Measurements from ENCODE around the gene ATP2A3.

ATP2A3 gene

DNA sequence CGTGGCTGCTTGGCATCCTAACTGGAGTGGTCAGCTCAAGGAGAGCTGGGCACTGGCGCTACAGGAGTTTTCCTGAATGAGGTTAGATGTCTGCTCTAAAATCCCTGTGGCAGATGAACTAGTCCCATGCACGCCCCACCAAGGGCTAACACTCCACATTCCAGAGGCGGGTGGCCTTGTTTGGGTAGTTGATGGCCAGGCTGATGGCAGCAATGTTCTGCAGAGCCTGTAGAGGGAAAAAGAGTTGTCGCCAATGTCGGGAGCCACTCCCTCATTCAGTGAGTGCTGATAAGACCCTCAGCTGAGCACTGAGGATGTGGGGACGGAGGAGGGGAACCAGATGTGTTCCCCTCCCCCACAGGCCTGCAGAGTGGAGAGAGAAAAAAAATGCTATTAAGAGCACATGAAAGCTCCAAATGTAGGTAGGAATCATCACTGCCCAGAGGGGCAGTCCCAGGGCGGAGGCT is 42.5 kb upstream of the ATP2A3 start:
- H3K27me3 ChIP-seq (replicated peaks in 2 of 5; ENCODE audit: control insufficient read depth in 4 of 5, insufficient read depth in 5 of 5, low read length in 4 of 5) = no peaks in the 10 kb centered on the region
- H3K27ac ChIP-seq (ENCODE audit: insufficient read depth in 1 of 2, low read depth in 1 of 2, low read length in 2 of 2, poor library complexity in 1 of 2, severe bottlenecking in 2 of 2) = no peak overlapping the region
- POLR2A ChIA-PET = interaction anchor here (0.5 to 2.0 kb wide), 6 partner anchors 42 to 101 kb away, joined by 3 to 8 read pairs (median 4); partner anchors contain the start of gene P2RX1
- H3K4me1 ChIP-seq (ENCODE audit: control extremely low read depth in 1 of 4, control insufficient read depth in 4 of 4, insufficient read depth in 4 of 4, low read length in 3 of 4) = peaks cover 0 to 48% (median 33%) of the 10 kb centered on the region in 4 experiments
- CTCF ChIA-PET = interaction anchor here (0.8 to 9.1 kb wide), 15 partner anchors 10 to 163 kb away, joined by 3 to 89 read pairs (median 6); partner anchors contain the start of genes ATP2A3 and P2RX1
- DNase-seq = peak; percentile 53 to 86 (median 83)
- WGBS (ENCODE audit: insufficient coverage) = 59% methylated on average over 3 of the region's 8 CpGs
- no peak overlapping the region for H3K4me3 ChIP-seq (ENCODE audit: control insufficient read depth in 1 of 7, extremely low read depth in 1 of 7, insufficient read depth in 4 of 7, low read depth in 2 of 7, low read length in 6 of 7)
- peaks cover 5 to 54% (median 34%) of the 10 kb centered on the region in 4 experiments for H3K36me3 ChIP-seq (ENCODE audit: control insufficient read depth in 4 of 4, insufficient read depth in 4 of 4, low read length in 3 of 4)
- H3K9me3 ChIP-seq (ENCODE audit: control extremely low read depth in 1 of 5, control insufficient read depth in 4 of 5, insufficient read depth in 2 of 5, low read depth in 1 of 5, low read length in 4 of 5) = no peaks in the 10 kb centered on the region

DNA sequence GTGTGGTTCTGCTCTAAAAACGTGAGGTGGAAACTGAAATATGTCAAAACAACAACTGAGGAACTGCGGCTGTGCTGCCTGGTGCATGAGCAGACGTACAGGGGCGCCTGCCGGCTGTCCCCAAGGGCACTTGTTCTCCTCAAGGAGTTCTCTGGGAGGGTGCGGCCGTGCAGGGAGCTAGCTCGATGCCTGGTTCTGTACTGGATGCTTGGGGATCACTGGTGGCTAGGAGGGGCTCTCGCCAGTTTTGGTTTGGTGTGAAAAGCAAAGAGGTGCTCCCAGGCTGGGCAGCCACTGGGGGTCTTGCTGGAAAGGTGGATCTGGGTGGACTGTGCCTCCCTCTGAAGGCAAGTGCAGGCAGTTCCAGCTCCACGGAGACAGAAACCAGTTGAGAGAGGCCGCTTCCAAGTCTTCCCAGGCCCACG is 41.9 kb upstream of the ATP2A3 start:
- Histone ChIP-seq H3K27ac (ENCODE audit: insufficient read depth in 1 of 2, low read depth in 1 of 2, low read length in 2 of 2, poor library complexity in 1 of 2, severe bottlenecking in 2 of 2) (no peak overlapping the region), H3K4me1 (ENCODE audit: control extremely low read depth in 1 of 4, control insufficient read depth in 4 of 4, insufficient read depth in 4 of 4, low read length in 3 of 4) (peaks cover 0 to 50% (median 35%) of the 10 kb centered on the region in 4 experiments), H3K36me3 (ENCODE audit: control insufficient read depth in 4 of 4, insufficient read depth in 4 of 4, low read length in 3 of 4) (peaks cover 4 to 52% (median 31%) of the 10 kb centered on the region in 4 experiments), H3K9me3 (ENCODE audit: control extremely low read depth in 1 of 5, control insufficient read depth in 4 of 5, insufficient read depth in 2 of 5, low read depth in 1 of 5, low read length in 4 of 5) (no peaks in the 10 kb centered on the region), H3K27me3 (replicated peaks in 2 of 5; ENCODE audit: control insufficient read depth in 4 of 5, insufficient read depth in 5 of 5, low read length in 4 of 5) (no peaks in the 10 kb centered on the region), H3K4me3 (ENCODE audit: control insufficient read depth in 1 of 7, extremely low read depth in 1 of 7, insufficient read depth in 4 of 7, low read depth in 2 of 7, low read length in 6 of 7) (no peak overlapping the region)
- WGBS (ENCODE audit: insufficient coverage) = 98% methylated on average over 10 of the region's 12 CpGs
- DNase-seq = no peak
- ChIA-PET POLR2A (interaction anchor here (1.2 to 2.0 kb wide), 4 partner anchors 41 to 101 kb away, joined by 4 to 8 read pairs (median 4); partner anchors contain the start of gene P2RX1), CTCF (interaction anchor here (0.8 to 9.1 kb wide), 14 partner anchors 11 to 162 kb away, joined by 3 to 89 read pairs (median 6); partner anchors contain the start of gene ATP2A3)

DNA sequence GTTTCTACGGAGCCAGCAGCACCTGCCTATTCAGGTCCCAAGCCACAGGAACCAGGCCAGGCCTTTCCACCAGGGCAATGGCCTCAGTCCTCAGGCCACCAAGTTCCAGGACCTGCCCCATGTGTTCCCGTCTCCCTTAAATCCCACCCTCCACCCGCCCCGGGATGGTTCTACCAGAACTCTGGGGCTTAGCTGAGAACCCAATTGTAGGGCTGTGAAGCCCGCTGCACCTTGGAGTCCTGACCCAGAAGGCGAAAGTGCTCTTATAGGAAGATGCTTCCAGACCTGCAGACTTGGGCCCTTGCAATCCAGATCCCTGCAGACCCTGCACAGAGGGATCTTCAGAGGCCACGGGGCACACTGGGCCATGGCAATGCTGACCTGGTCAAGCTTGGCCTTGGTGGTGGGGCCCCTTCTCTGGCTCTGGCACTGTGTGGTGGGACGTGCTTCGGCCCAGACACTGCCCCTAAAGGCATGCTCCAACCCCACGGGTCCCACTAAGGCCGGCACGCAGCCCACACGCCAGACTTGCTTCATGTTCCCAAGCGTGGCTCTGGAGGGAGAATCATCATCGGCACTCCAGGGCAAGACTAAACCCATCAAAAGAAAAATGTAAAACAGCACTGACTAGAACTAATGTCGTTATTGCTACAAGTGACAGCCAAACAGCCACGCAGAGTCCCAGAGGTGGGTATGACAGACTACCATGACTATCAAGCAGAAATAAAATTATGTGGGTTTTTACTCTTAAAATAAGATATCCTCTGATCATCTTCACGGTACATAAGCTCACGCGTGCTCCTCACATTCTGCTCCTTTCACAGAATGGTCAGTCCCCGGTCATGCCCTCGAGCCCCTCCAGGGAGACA is 41.3 kb upstream of the ATP2A3 start:
- no peaks in the 10 kb centered on the region for H3K27me3 ChIP-seq (replicated peaks in 2 of 5; ENCODE audit: control insufficient read depth in 4 of 5, insufficient read depth in 5 of 5, low read length in 4 of 5)
- CTCF ChIA-PET = interaction anchor here (0.8 to 9.1 kb wide), 17 partner anchors 11 to 93 kb away, joined by 3 to 89 read pairs (median 5); partner anchors contain the start of gene ATP2A3
- DNase-seq = no peak
- POLR2A ChIA-PET = interaction anchor here (1.2 to 2.0 kb wide), 4 partner anchors 41 to 100 kb away, joined by 4 to 8 read pairs (median 4); partner anchors contain the start of gene P2RX1
- 94% methylated on average over 17 of the region's 22 CpGs for WGBS (ENCODE audit: insufficient coverage)
- H3K9me3 ChIP-seq (ENCODE audit: control extremely low read depth in 1 of 5, control insufficient read depth in 4 of 5, insufficient read depth in 2 of 5, low read depth in 1 of 5, low read length in 4 of 5) = no peaks in the 10 kb centered on the region
- no peak overlapping the region for H3K4me3 ChIP-seq (ENCODE audit: control insufficient read depth in 1 of 7, extremely low read depth in 1 of 7, insufficient read depth in 4 of 7, low read depth in 2 of 7, low read length in 6 of 7)
- no peak overlapping the region for H3K27ac ChIP-seq (ENCODE audit: insufficient read depth in 1 of 2, low read depth in 1 of 2, low read length in 2 of 2, poor library complexity in 1 of 2, severe bottlenecking in 2 of 2)
- H3K4me1 ChIP-seq (ENCODE audit: control extremely low read depth in 1 of 4, control insufficient read depth in 4 of 4, insufficient read depth in 4 of 4, low read length in 3 of 4) = peaks cover 0 to 50% (median 35%) of the 10 kb centered on the region in 4 experiments
- H3K36me3 ChIP-seq (ENCODE audit: control insufficient read depth in 4 of 4, insufficient read depth in 4 of 4, low read length in 3 of 4) = peaks cover 4 to 52% (median 28%) of the 10 kb centered on the region in 4 experiments

DNA sequence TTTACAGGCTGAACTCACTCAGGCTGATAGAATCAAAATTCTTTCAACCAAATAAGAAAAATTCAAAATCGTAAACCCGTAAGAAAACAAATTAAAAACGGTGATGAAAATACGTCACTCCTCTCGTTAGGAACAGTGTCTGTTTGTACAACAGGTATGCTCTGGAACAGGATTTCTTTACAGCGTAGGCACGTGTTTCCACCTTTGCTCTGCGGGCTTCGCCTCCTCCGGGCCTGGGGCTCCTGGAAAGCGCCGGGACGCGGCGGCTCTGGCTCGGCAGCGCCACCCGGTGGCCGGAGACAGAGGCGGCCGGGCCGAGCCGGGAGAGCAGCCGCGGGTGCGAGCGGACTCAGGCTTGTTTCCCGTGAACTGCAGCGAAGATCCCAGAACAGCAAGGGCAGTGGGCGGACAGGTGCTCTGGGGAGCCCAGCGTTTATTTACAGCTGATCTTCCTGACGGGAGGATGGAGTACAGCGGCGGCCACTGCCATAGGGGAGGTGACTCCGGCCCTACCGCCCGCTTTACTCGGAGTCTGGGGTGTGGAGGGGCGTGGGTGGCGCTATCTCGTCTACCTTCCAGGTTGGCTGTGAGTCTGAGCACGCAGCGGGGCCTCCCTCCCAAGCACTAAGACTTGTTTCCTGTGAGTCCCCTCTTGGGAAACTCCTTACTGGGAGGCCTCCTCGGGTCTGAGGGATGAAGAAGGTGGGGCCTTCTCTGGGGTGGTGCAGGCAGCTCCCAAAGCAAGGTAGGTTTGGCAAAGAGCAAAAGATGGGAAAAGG is 40.5 kb upstream of the ATP2A3 start:
- Histone ChIP-seq H3K4me3 (ENCODE audit: control insufficient read depth in 1 of 7, extremely low read depth in 1 of 7, insufficient read depth in 4 of 7, low read depth in 2 of 7, low read length in 6 of 7) (no peak overlapping the region), H3K36me3 (ENCODE audit: control insufficient read depth in 4 of 4, insufficient read depth in 4 of 4, low read length in 3 of 4) (peaks cover 4 to 49% (median 25%) of the 10 kb centered on the region in 4 experiments)
- POLR2A ChIA-PET = interaction anchor here (0.8 to 1.2 kb wide), 2 partner anchors 39 to 92 kb away, joined by 3 to 4 read pairs; no protein-coding TSS in a partner anchor

DNA sequence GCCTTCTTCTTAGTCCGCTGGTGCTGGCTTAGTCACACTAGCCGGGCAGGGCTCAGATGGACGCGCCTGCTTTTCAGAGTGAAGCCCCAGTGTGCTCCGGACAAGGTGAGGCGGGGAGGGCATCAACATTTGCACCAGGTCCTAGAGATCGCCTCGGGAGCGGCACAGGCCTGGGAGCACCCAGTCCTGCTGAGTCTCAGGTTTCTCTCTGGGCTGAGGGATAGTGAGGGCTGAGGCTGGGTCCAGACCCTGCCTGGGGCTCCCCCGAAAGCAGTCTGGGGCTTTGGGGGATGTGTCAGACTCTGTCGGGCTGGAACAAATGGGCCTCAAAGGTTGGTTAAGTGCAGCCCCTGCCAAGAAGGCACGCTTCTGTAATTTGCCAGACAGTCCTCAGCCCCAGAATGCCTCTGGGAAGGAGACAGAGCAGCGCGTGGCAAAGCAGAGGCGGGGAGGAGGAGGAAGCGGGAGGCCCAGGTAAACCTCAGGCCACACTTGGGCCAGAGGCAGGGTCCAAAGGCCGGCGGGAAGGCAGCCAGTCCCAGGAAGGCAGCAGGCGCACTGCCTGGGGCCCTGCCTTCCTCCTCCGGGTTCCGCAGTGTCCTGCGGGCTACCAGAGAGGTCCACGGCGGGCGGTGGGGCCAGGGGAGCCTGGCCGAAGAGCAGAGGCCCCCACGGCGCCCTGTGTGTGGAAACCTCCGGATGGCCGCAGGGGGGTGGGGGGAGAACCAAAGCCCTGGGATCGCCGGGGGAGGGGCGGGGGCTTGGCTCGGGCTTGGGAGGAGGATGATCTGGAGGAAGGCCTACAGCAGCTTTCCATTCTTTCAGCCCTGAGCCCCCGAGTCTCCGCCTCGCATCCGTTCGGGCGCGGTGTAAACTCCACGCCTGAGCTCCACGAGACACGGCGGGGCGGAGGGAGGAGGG is 39.5 kb upstream of the ATP2A3 start:
- H3K36me3 ChIP-seq (ENCODE audit: control insufficient read depth in 4 of 4, insufficient read depth in 4 of 4, low read length in 3 of 4) = peaks cover 0 to 40% (median 18%) of the 10 kb centered on the region in 4 experiments
- ChIA-PET POLR2A (interaction anchor here (0.8 to 1.2 kb wide), 2 partner anchors 38 to 91 kb away, joined by 3 to 4 read pairs; no protein-coding TSS in a partner anchor), CTCF (interaction anchor here (0.7 to 9.1 kb wide), 18 partner anchors 9 to 90 kb away, joined by 3 to 89 read pairs (median 6); partner anchors contain the start of gene ATP2A3)
- WGBS (ENCODE audit: insufficient coverage) = 59% methylated on average over 19 of the region's 46 CpGs
- H3K9me3 ChIP-seq (ENCODE audit: control extremely low read depth in 1 of 5, control insufficient read depth in 4 of 5, insufficient read depth in 2 of 5, low read depth in 1 of 5, low read length in 4 of 5) = no peaks in the 10 kb centered on the region
- peak overlapping the region in 1 of 7 experiments; percentile 16 for H3K4me3 ChIP-seq (ENCODE audit: control insufficient read depth in 1 of 7, extremely low read depth in 1 of 7, insufficient read depth in 4 of 7, low read depth in 2 of 7, low read length in 6 of 7)
- DNase-seq = peak in 1 of 3 donors; percentile 23
- peaks cover 0 to 50% (median 33%) of the 10 kb centered on the region in 4 experiments for H3K4me1 ChIP-seq (ENCODE audit: control extremely low read depth in 1 of 4, control insufficient read depth in 4 of 4, insufficient read depth in 4 of 4, low read length in 3 of 4)
- no peak overlapping the region for H3K27ac ChIP-seq (ENCODE audit: insufficient read depth in 1 of 2, low read depth in 1 of 2, low read length in 2 of 2, poor library complexity in 1 of 2, severe bottlenecking in 2 of 2)
- H3K27me3 ChIP-seq (replicated peaks in 2 of 5; ENCODE audit: control insufficient read depth in 4 of 5, insufficient read depth in 5 of 5, low read length in 4 of 5) = no peaks in the 10 kb centered on the region

More for the DNA sequence above, 40.5 kb upstream of the ATP2A3 start:
- no peaks in the 10 kb centered on the region for H3K27me3 ChIP-seq (replicated peaks in 2 of 5; ENCODE audit: control insufficient read depth in 4 of 5, insufficient read depth in 5 of 5, low read length in 4 of 5)
- peak; percentile 50 to 62 (median 61) for DNase-seq
- CTCF ChIA-PET = interaction anchor here (0.7 to 9.1 kb wide), 20 partner anchors 8 to 93 kb away, joined by 3 to 89 read pairs (median 5); partner anchors contain the start of gene ATP2A3
- H3K9me3 ChIP-seq (ENCODE audit: control extremely low read depth in 1 of 5, control insufficient read depth in 4 of 5, insufficient read depth in 2 of 5, low read depth in 1 of 5, low read length in 4 of 5) = no peaks in the 10 kb centered on the region
- H3K27ac ChIP-seq (ENCODE audit: insufficient read depth in 1 of 2, low read depth in 1 of 2, low read length in 2 of 2, poor library complexity in 1 of 2, severe bottlenecking in 2 of 2) = no peak overlapping the region
- WGBS (ENCODE audit: insufficient coverage) = 16% methylated on average over 38 of the region's 44 CpGs
- H3K4me1 ChIP-seq (ENCODE audit: control extremely low read depth in 1 of 4, control insufficient read depth in 4 of 4, insufficient read depth in 4 of 4, low read length in 3 of 4) = peaks cover 0 to 50% (median 35%) of the 10 kb centered on the region in 4 experiments
